H1 (cell line): ENCODE measurements around the gene PSMB9.

Experiments used
- BACH1 ChIP-seq: IDR thresholded peaks from 2 replicates; pipeline ENCODE4 v1.6.1; 2012; ENCODE audit warnings: low read length, improper control_type of control experiment
- KDM5A ChIP-seq: fragments of 200-600 bp; IDR thresholded peaks from 2 replicates; pipeline ENCODE4 v1.7.1; 2012; ENCODE audit warnings: mild to moderate bottlenecking, low read length, inconsistent platforms, mixed read lengths
- POLR2A ChIP-seq, 2 experiments: IDR thresholded peaks; 1 replicate in 1 of 2; 2 replicates in 1 of 2; pipeline ENCODE4 v1.6.1; 2011; ENCODE audit warnings: low read depth in 2 of 2, low read length in 2 of 2, mild to moderate bottlenecking in 2 of 2; ENCODE audit errors: control extremely low read depth in 1 of 2
- TF ChIP-seq, protein P1 (sequence below), 3 experiments: IDR thresholded peaks; 1 replicate in 2 of 3; 2 replicates in 1 of 3; pipeline versions ENCODE4 v1.5.1 to v1.6.1; 2011; ENCODE audit warnings: low read length in 3 of 3, mild to moderate bottlenecking in 3 of 3, inconsistent platforms in 2 of 3, low read depth in 1 of 3, moderate library complexity in 1 of 3; ENCODE audit not compliant: insufficient read depth in 1 of 3; ENCODE audit errors: control extremely low read depth in 1 of 3

DNA sequence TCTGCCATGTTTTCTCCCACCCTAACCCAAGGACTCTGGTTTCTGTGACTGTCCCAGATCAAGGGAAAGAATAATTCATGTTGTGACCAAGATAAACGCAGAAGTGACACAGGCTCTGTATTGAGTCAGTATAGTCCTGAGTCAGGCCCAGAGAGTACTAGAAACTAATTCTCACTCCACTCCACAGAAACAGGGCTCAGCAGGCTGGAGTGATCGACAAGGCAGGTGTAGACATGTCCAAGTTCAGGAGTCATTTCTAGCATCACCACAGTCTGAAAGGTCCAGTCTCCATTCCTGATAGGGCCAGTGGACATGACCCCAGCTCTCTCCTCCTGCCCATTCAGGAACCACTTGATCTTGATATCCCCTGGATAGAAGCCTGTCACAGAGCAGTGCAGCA is 39.8 kb upstream of the PSMB9 start:
- TF ChIP-seq POLR2A (IDR thresholded peaks at IDR 0.05; ENCODE audit: control extremely low read depth in 1 of 2, low read depth in 2 of 2, low read length in 2 of 2) = no peak
- TF ChIP-seq, protein P1, sequence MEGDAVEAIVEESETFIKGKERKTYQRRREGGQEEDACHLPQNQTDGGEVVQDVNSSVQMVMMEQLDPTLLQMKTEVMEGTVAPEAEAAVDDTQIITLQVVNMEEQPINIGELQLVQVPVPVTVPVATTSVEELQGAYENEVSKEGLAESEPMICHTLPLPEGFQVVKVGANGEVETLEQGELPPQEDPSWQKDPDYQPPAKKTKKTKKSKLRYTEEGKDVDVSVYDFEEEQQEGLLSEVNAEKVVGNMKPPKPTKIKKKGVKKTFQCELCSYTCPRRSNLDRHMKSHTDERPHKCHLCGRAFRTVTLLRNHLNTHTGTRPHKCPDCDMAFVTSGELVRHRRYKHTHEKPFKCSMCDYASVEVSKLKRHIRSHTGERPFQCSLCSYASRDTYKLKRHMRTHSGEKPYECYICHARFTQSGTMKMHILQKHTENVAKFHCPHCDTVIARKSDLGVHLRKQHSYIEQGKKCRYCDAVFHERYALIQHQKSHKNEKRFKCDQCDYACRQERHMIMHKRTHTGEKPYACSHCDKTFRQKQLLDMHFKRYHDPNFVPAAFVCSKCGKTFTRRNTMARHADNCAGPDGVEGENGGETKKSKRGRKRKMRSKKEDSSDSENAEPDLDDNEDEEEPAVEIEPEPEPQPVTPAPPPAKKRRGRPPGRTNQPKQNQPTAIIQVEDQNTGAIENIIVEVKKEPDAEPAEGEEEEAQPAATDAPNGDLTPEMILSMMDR (IDR thresholded peaks at IDR 0.05; ENCODE audit: control extremely low read depth in 1 of 3, insufficient read depth in 1 of 3, low read depth in 1 of 3, low read length in 3 of 3) = no peak
- TF ChIP-seq BACH1 = no peak
- TF ChIP-seq KDM5A = no peak
